ENCODE measurements around the gene ADAMTSL3.

The ADAMTSL3 gene

GRCh38 chr15:83653639-83654378 lies at the start of gene ADAMTSL3:
Gene ADAMTSL3, plus strand, starts transcription at chr15:83654123. Its CDS starts 1,639 bp downstream, at chr15:83655762.
- DNase-seq: no peak

- no peak for DNase-seq
Observed at GRCh38 chr15:83604549-83604948, 49.4 kb upstream of the ADAMTSL3 start.

GRCh38 chr15:83605111-83605945 lies 48.6 kb upstream of the ADAMTSL3 start:
- no peak for DNase-seq

- DNase-seq: no peak
Observed at GRCh38 chr15:83610132-83610531, 43.8 kb upstream of the ADAMTSL3 start.

GRCh38 chr15:83610901-83611685 lies 42.8 kb upstream of the ADAMTSL3 start:
- DNase-seq: no peak

- DNase-seq: no peak
Observed at GRCh38 chr15:83612226-83612625, 41.7 kb upstream of the ADAMTSL3 start.

- DNase-seq: no peak
Observed at GRCh38 chr15:83612898-83613635, 40.9 kb upstream of the ADAMTSL3 start.

GRCh38 chr15:83613714-83614113 lies 40.2 kb upstream of the ADAMTSL3 start:
- no peak for DNase-seq

GRCh38 chr15:83616840-83617239 lies 37.1 kb upstream of the ADAMTSL3 start:
- DNase-seq: no peak

GRCh38 chr15:83626171-83626802 lies 27.6 kb upstream of the ADAMTSL3 start:
- no peak for DNase-seq

- DNase-seq: no peak
Observed at GRCh38 chr15:83631534-83631933, 22.4 kb upstream of the ADAMTSL3 start.

GRCh38 chr15:83643201-83643600 lies 10.7 kb upstream of the ADAMTSL3 start:
- no peak for DNase-seq

GRCh38 chr15:83644439-83644838 lies 9.5 kb upstream of the ADAMTSL3 start:
- no peak for DNase-seq

GRCh38 chr15:83650831-83651230 lies 3.1 kb upstream of the ADAMTSL3 start:
- no peak for DNase-seq

GRCh38 chr15:83651541-83651940 lies 2.4 kb upstream of the ADAMTSL3 start:
- no peak for DNase-seq

GRCh38 chr15:83652626-83653204 lies 1.2 kb upstream of the ADAMTSL3 start:
- DNase-seq: no peak

- no peak for DNase-seq
Observed at GRCh38 chr15:83653288-83653638, 660 bp upstream of the ADAMTSL3 start.

GRCh38 chr15:83654379-83655236 lies 685 bp downstream of the ADAMTSL3 start:
- no peak for DNase-seq

- no peak for DNase-seq
Observed at GRCh38 chr15:83655237-83655616, 1.3 kb downstream of the ADAMTSL3 start.

GRCh38 chr15:83656192-83656591 lies 2.3 kb downstream of the ADAMTSL3 start:
- no peak for DNase-seq

All from NCI-H1436 (cell line).